Skeletal muscle tissue (tissue), 4 donors: Measurements from ENCODE around the gene DCTN5. TPM values are rescaled to one million over a fixed set of nuclear protein-coding genes. Genes with fewer than 3 reads are reported as not detected.
A peak's percentile ranks its signal among the peaks of the same experiment; 100 is the strongest.
"Not testable (repeated sequence)": the region's sequence is repeated elsewhere in the genome, so short reads cannot be mapped to it uniquely, and the experiment has no call there.

ENCODE experiments used
- H3K27ac ChIP-seq: one replicate; pipeline ENCODE4 v1.7.0; 2013; ENCODE audit warnings: mild to moderate bottlenecking, low read depth, low read length, inconsistent platforms
- H3K27me3 ChIP-seq, 3 donors: one replicate each; pipeline ENCODE4 v1.7.0; 2013; ENCODE audit warnings: low read length in 3 of 3; ENCODE audit not compliant: control insufficient read depth in 3 of 3, insufficient read depth in 3 of 3
- H3K36me3 ChIP-seq, 3 donors: one replicate each; pipeline ENCODE4 v1.7.0; 2013; ENCODE audit warnings: low read length in 3 of 3; ENCODE audit not compliant: control insufficient read depth in 3 of 3, insufficient read depth in 3 of 3
- H3K4me1 ChIP-seq, 3 donors: one replicate each; pipeline ENCODE4 v1.7.0; 2013; ENCODE audit warnings: low read length in 3 of 3, mild to moderate bottlenecking in 3 of 3; ENCODE audit not compliant: control insufficient read depth in 3 of 3, insufficient read depth in 3 of 3
- H3K4me3 ChIP-seq, 3 donors: one replicate each; pipeline ENCODE4 v1.7.0; 2013; ENCODE audit warnings: low read length in 3 of 3
- H3K9ac ChIP-seq, 3 donors: one replicate each; pipeline ENCODE4 v1.7.0; 2013; ENCODE audit warnings: low read length in 3 of 3, mild to moderate bottlenecking in 3 of 3, moderate library complexity in 2 of 3, low read depth in 1 of 3
- H3K9me3 ChIP-seq, 3 donors: one replicate each; pipeline ENCODE4 v1.7.0; 2013; ENCODE audit warnings: low read length in 3 of 3; ENCODE audit not compliant: control insufficient read depth in 3 of 3
- total RNA-seq: library from RNA; depleted of rRNA; stranded (reverse); fragments of >200 nt; gene quantifications from one replicate; pipeline ENCODE4 v1.2.3, GENCODE V29; 2014
- donor health status: Osteomylitis.

The DCTN5 gene
- total RNA-seq, 1 donor from 2014 or later = 25.6 TPM

GRCh38 chr16:23611936-23612335, 29.3 kb upstream of the DCTN5 start:
- Histone ChIP-seq H3K4me1 (no peaks in the 10 kb centered on the region), H3K4me3 (no peak overlapping the region), H3K36me3 (peaks cover 0 to 23% (median 16%) of the 10 kb centered on the region in 3 donors), H3K9ac (no peak overlapping the region), H3K27ac (no peak overlapping the region), H3K9me3 (no peaks in the 10 kb centered on the region), H3K27me3 (no peaks in the 10 kb centered on the region)

GRCh38 chr16:23615805-23616204, 25.5 kb upstream of the DCTN5 start:
- Histone ChIP-seq H3K27ac (no peak overlapping the region), H3K9me3 (no peaks in the 10 kb centered on the region), H3K27me3 (no peaks in the 10 kb centered on the region), H3K36me3 (peaks cover 2 to 30% (median 27%) of the 10 kb centered on the region in 3 donors), H3K4me3 (no peak overlapping the region), H3K4me1 (no peaks in the 10 kb centered on the region), H3K9ac (no peak overlapping the region)

DNA sequence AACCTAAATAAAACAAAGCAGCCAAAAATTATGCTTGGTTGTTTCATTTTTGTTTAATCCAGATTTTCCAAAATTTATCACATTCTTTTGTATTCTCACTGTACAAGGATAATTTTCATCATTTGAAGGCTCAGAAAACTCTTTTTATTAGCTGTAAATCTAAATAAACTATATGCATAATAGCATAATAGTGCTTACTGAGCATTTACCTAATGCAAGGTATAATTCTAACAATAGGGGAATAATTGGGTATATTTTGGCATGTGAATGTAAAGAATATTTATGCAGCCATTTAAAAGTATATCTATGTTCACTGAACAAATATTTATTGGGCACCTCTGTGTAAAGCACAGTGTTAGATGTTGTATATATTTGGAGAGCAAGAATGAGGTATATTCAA, 17.2 kb upstream of the DCTN5 start:
- Histone ChIP-seq H3K9me3 (no peaks in the 10 kb centered on the region), H3K36me3 (peaks cover 23 to 53% (median 39%) of the 10 kb centered on the region in 3 donors), H3K9ac (no peak overlapping the region), H3K4me1 (no peaks in the 10 kb centered on the region), H3K27me3 (no peaks in the 10 kb centered on the region), H3K4me3 (no peak overlapping the region), H3K27ac (no peak overlapping the region)

- H3K36me3 ChIP-seq = peaks cover 22 to 34% (median 29%) of the 10 kb centered on the region in 3 donors
- no peak overlapping the region for H3K27ac ChIP-seq
- no peaks in the 10 kb centered on the region for H3K9me3 ChIP-seq
Observed at GRCh38 chr16:23629516-23629915, 11.8 kb upstream of the DCTN5 start.

GRCh38 chr16:23631874-23632273, 9.4 kb upstream of the DCTN5 start:
- not testable (repeated sequence) for H3K27ac ChIP-seq, H3K4me1 ChIP-seq, H3K9me3 ChIP-seq, H3K9ac ChIP-seq, H3K27me3 ChIP-seq, H3K4me3 ChIP-seq
- H3K36me3 ChIP-seq = peaks cover 15 to 40% (median 38%) of the 10 kb centered on the region in 3 donors

More at GRCh38 chr16:23629516-23629915, 11.8 kb upstream of the DCTN5 start:
- H3K4me3 ChIP-seq = no peak overlapping the region
- no peaks in the 10 kb centered on the region for H3K4me1 ChIP-seq
- no peaks in the 10 kb centered on the region for H3K27me3 ChIP-seq
- no peak overlapping the region for H3K9ac ChIP-seq

DNA sequence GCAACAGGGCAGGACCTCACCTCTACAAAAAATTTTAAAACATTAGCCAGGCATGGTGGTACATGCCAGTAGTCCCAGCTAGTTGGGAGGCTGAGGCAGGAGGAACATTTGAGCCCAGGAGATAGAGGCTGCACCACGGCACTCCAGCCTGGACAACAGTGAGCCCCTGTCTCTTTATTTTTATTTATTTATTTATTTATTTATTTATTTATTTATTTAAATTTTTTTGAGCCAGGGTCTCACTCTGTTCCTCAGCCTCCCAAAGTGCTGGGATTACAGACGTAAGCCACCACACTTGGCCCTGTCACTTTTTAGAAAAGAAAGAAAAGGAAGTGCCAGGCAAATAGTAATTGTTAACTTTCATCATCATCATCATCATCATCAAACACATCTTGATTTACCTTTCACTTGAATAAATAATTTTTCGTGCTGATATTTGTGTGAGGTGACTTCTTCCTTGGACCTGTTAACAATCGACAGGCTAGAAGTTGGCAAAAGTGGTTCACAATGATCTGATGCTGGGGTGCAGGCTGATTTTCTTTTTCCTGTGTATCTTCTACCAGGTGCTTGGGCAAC, 6.7 kb upstream of the DCTN5 start:
- Histone ChIP-seq H3K4me3 (no peak overlapping the region), H3K4me1 (no peaks in the 10 kb centered on the region), H3K27ac (no peak overlapping the region), H3K9ac (no peak overlapping the region), H3K36me3 (peaks cover 15 to 33% (median 25%) of the 10 kb centered on the region in 3 donors), H3K27me3 (no peaks in the 10 kb centered on the region), H3K9me3 (no peaks in the 10 kb centered on the region)

GRCh38 chr16:23635958-23636357, 5.3 kb upstream of the DCTN5 start:
- peaks cover 3 to 14% (median 8%) of the 10 kb centered on the region in 3 donors for H3K4me1 ChIP-seq
- no peaks in the 10 kb centered on the region for H3K9me3 ChIP-seq
- H3K27me3 ChIP-seq = no peaks in the 10 kb centered on the region
- H3K27ac ChIP-seq = no peak overlapping the region
- peaks cover 11 to 26% (median 19%) of the 10 kb centered on the region in 3 donors for H3K36me3 ChIP-seq
- no peak overlapping the region for H3K4me3 ChIP-seq
- no peak overlapping the region for H3K9ac ChIP-seq

GRCh38 chr16:23640615-23640930, 693 bp upstream of the DCTN5 start:
- Histone ChIP-seq H3K9ac (peak overlapping the region; percentile 89 to 98 (median 96)), H3K36me3 (peaks cover 12 to 21% (median 13%) of the 10 kb centered on the region in 3 donors), H3K4me3 (peak overlapping the region; percentile 98 to 100 (median 100)), H3K4me1 (peaks cover 10 to 27% (median 18%) of the 10 kb centered on the region in 3 donors), H3K9me3 (no peaks in the 10 kb centered on the region), H3K27me3 (no peaks in the 10 kb centered on the region), H3K27ac (peak overlapping the region; percentile 87)

- Histone ChIP-seq H3K27me3 (no peaks in the 10 kb centered on the region), H3K27ac (no peak overlapping the region), H3K36me3 (peaks cover 14 to 16% (median 14%) of the 10 kb centered on the region in 3 donors), H3K9ac (peak overlapping the region; percentile 87 to 98 (median 96)), H3K4me3 (peak overlapping the region; percentile 98 to 100 (median 100)), H3K9me3 (no peaks in the 10 kb centered on the region), H3K4me1 (peaks cover 10 to 27% (median 18%) of the 10 kb centered on the region in 3 donors)
Observed at GRCh38 chr16:23642246-23642774, 1.0 kb downstream of the DCTN5 start.

- peaks cover 0 to 18% (median 5%) of the 10 kb centered on the region in 3 donors for H3K36me3 ChIP-seq
- no peak overlapping the region for H3K4me3 ChIP-seq
- no peaks in the 10 kb centered on the region for H3K4me1 ChIP-seq
- no peaks in the 10 kb centered on the region for H3K9me3 ChIP-seq
- H3K9ac ChIP-seq = no peak overlapping the region
- H3K27me3 ChIP-seq = no peaks in the 10 kb centered on the region
- no peak overlapping the region for H3K27ac ChIP-seq
Observed at GRCh38 chr16:23650674-23651416, 9.6 kb downstream of the DCTN5 start.
